Immature natural killer cell (primary cell): Measurements from ENCODE around the gene PAQR4. TPM values are rescaled to one million over a fixed set of nuclear protein-coding genes. Genes with fewer than 3 reads are reported as not detected.

Source experiments
- DNase-seq, 3 donors: peaks; one replicate each; pipeline ENCODE4 v3.0.0; 2022; ENCODE audit warnings: mixed read lengths in 1 of 3
- H3K27ac Mint-ChIP-seq, 6 donors: one replicate each; pipeline ENCODE4 v1.8.0; 2020; ENCODE audit warnings: mixed read lengths in 6 of 6, mild to moderate bottlenecking in 5 of 6, inconsistent platforms in 4 of 6, moderate library complexity in 3 of 6
- H3K27me3 Mint-ChIP-seq, 3 donors: one replicate each; pipeline ENCODE4 v1.8.0; 2020 to 2021; ENCODE audit warnings: low read depth in 3 of 3, mild to moderate bottlenecking in 3 of 3, mixed read lengths in 3 of 3, moderate library complexity in 3 of 3, inconsistent platforms in 1 of 3
- H3K36me3 Mint-ChIP-seq, 3 donors: one replicate each; pipeline ENCODE4 v1.8.0; 2020; ENCODE audit warnings: mixed read lengths in 3 of 3, inconsistent platforms in 2 of 3, mild to moderate bottlenecking in 2 of 3
- H3K4me1 Mint-ChIP-seq, 2 donors: one replicate each; pipeline ENCODE4 v1.8.0; 2020; ENCODE audit warnings: inconsistent platforms in 2 of 2, mild to moderate bottlenecking in 2 of 2, mixed read lengths in 2 of 2, moderate library complexity in 1 of 2
- H3K4me3 Mint-ChIP-seq, 5 donors: one replicate each; pipeline ENCODE4 v1.8.0; 2020; ENCODE audit warnings: mild to moderate bottlenecking in 5 of 5, mixed read lengths in 5 of 5, inconsistent platforms in 3 of 5, moderate library complexity in 3 of 5
- H3K9me3 Mint-ChIP-seq, 6 donors: one replicate each; pipeline ENCODE4 v1.8.0; 2020; ENCODE audit warnings: mild to moderate bottlenecking in 6 of 6, mixed read lengths in 6 of 6, inconsistent platforms in 4 of 6, moderate library complexity in 3 of 6
- polyA plus RNA-seq, 3 donors: library from polyadenylated mRNA; unstranded; fragments of 300-500 nt; fragmentation: Illumina TruSeq; gene quantifications; one replicate each; pipeline ENCODE4 v1.2.3, GENCODE V29; 2021

The PAQR4 gene
- polyA plus RNA-seq, 3 donors from 2014 or later: 2.7 to 3.5 (median 2.7) TPM

- peak; percentile 31 to 43 (median 42) for DNase-seq
- Mint-ChIP-seq H3K9me3 (no peaks in the 10 kb centered on the region), H3K27ac (no peak overlapping the region), H3K36me3 (no peaks in the 10 kb centered on the region), H3K4me3 (peak overlapping the region in 4 of 5 donors; percentile 47 to 59 (median 53)), H3K27me3 (peaks cover 14 to 30% (median 16%) of the 10 kb centered on the region in 3 donors), H3K4me1 (peaks cover 17 to 19% of the 10 kb centered on the region in 2 donors)
Measured at GRCh38 chr16:2964475-2965336, 4.4 kb upstream of the PAQR4 start.

GRCh38 chr16:2966043-2966807 lies 2.9 kb upstream of the PAQR4 start:
- peaks cover 12 to 21% (median 14%) of the 10 kb centered on the region in 3 donors for H3K27me3 Mint-ChIP-seq
- no peak overlapping the region for H3K27ac Mint-ChIP-seq
- DNase-seq: no peak
- no peaks in the 10 kb centered on the region for H3K9me3 Mint-ChIP-seq
- peaks cover 17 to 26% of the 10 kb centered on the region in 2 donors for H3K4me1 Mint-ChIP-seq
- no peaks in the 10 kb centered on the region for H3K36me3 Mint-ChIP-seq
- H3K4me3 Mint-ChIP-seq: peak overlapping the region in 3 of 5 donors; percentile 44 to 54 (median 49)

- no peaks in the 10 kb centered on the region for H3K36me3 Mint-ChIP-seq
- no peak for DNase-seq
- no peak overlapping the region for H3K27ac Mint-ChIP-seq
- peaks cover 17 to 26% of the 10 kb centered on the region in 2 donors for H3K4me1 Mint-ChIP-seq
- H3K4me3 Mint-ChIP-seq: peak overlapping the region in 1 of 5 donors; percentile 12
- no peaks in the 10 kb centered on the region for H3K9me3 Mint-ChIP-seq
- peaks cover 11 to 18% (median 14%) of the 10 kb centered on the region in 3 donors for H3K27me3 Mint-ChIP-seq
Measured at GRCh38 chr16:2966808-2967191, 2.3 kb upstream of the PAQR4 start.

- Mint-ChIP-seq H3K27ac (no peak overlapping the region), H3K27me3 (peaks cover 9 to 16% (median 14%) of the 10 kb centered on the region in 3 donors), H3K4me1 (peaks cover 17 to 29% of the 10 kb centered on the region in 2 donors), H3K36me3 (no peaks in the 10 kb centered on the region), H3K4me3 (peak overlapping the region in 1 of 5 donors; percentile 12), H3K9me3 (no peaks in the 10 kb centered on the region)
- DNase-seq: no peak
Measured at GRCh38 chr16:2967211-2967631, 1.9 kb upstream of the PAQR4 start.

GRCh38 chr16:2967721-2968161 lies 1.4 kb upstream of the PAQR4 start:
- no peak for DNase-seq
- peaks cover 17 to 29% of the 10 kb centered on the region in 2 donors for H3K4me1 Mint-ChIP-seq
- no peak overlapping the region for H3K27ac Mint-ChIP-seq
- H3K27me3 Mint-ChIP-seq: peaks cover 9 to 14% (median 13%) of the 10 kb centered on the region in 3 donors
- no peaks in the 10 kb centered on the region for H3K36me3 Mint-ChIP-seq
- peak overlapping the region in 3 of 5 donors; percentile 78 to 79 (median 79) for H3K4me3 Mint-ChIP-seq
- H3K9me3 Mint-ChIP-seq: no peaks in the 10 kb centered on the region

GRCh38 chr16:2968368-2968737 lies 795 bp upstream of the PAQR4 start:
- H3K27ac Mint-ChIP-seq: no peak overlapping the region
- peak overlapping the region; percentile 76 to 80 (median 79) for H3K4me3 Mint-ChIP-seq
- H3K27me3 Mint-ChIP-seq: peaks cover 9 to 14% (median 13%) of the 10 kb centered on the region in 3 donors
- no peaks in the 10 kb centered on the region for H3K9me3 Mint-ChIP-seq
- no peaks in the 10 kb centered on the region for H3K36me3 Mint-ChIP-seq
- no peak for DNase-seq
- H3K4me1 Mint-ChIP-seq: peaks cover 17 to 29% of the 10 kb centered on the region in 2 donors

GRCh38 chr16:2969545-2970521 lies 685 bp downstream of the PAQR4 start:
- H3K27ac Mint-ChIP-seq: no peak overlapping the region
- DNase-seq: peak; percentile 51 to 64 (median 53)
- no peaks in the 10 kb centered on the region for H3K36me3 Mint-ChIP-seq
- no peaks in the 10 kb centered on the region for H3K9me3 Mint-ChIP-seq
- peak overlapping the region; percentile 40 to 67 (median 51) for H3K4me3 Mint-ChIP-seq
- H3K4me1 Mint-ChIP-seq: peaks cover 17 to 26% of the 10 kb centered on the region in 2 donors
- H3K27me3 Mint-ChIP-seq: peaks cover 9 to 13% (median 12%) of the 10 kb centered on the region in 3 donors

- no peaks in the 10 kb centered on the region for H3K36me3 Mint-ChIP-seq
- H3K27me3 Mint-ChIP-seq: peaks cover 8 to 11% (median 9%) of the 10 kb centered on the region in 3 donors
- peak overlapping the region; percentile 40 to 55 (median 49) for H3K4me3 Mint-ChIP-seq
- no peaks in the 10 kb centered on the region for H3K9me3 Mint-ChIP-seq
- H3K27ac Mint-ChIP-seq: no peak overlapping the region
- no peak for DNase-seq
- peaks cover 12 to 20% of the 10 kb centered on the region in 2 donors for H3K4me1 Mint-ChIP-seq
Measured at GRCh38 chr16:2970563-2970962, 1.4 kb downstream of the PAQR4 start.

GRCh38 chr16:2971134-2971984 lies 2.2 kb downstream of the PAQR4 start:
- DNase-seq: no peak
- peak overlapping the region; percentile 40 to 55 (median 49) for H3K4me3 Mint-ChIP-seq
- H3K36me3 Mint-ChIP-seq: no peaks in the 10 kb centered on the region
- H3K9me3 Mint-ChIP-seq: no peaks in the 10 kb centered on the region
- H3K27ac Mint-ChIP-seq: no peak overlapping the region
- H3K4me1 Mint-ChIP-seq: peaks cover 9 to 18% of the 10 kb centered on the region in 2 donors
- H3K27me3 Mint-ChIP-seq: peaks cover 5 to 6% (median 6%) of the 10 kb centered on the region in 3 donors

GRCh38 chr16:2971985-2972784 lies 3.0 kb downstream of the PAQR4 start:
- H3K9me3 Mint-ChIP-seq: no peaks in the 10 kb centered on the region
- H3K27me3 Mint-ChIP-seq: peaks cover 5 to 6% (median 6%) of the 10 kb centered on the region in 3 donors
- H3K4me1 Mint-ChIP-seq: peaks cover 9 to 18% of the 10 kb centered on the region in 2 donors
- DNase-seq: no peak
- H3K27ac Mint-ChIP-seq: no peak overlapping the region
- peak overlapping the region in 2 of 5 donors; percentile 21 to 26 for H3K4me3 Mint-ChIP-seq
- no peaks in the 10 kb centered on the region for H3K36me3 Mint-ChIP-seq

- DNase-seq: no peak
- peaks cover 7 to 18% of the 10 kb centered on the region in 2 donors for H3K4me1 Mint-ChIP-seq
- peaks cover 4 to 6% (median 5%) of the 10 kb centered on the region in 3 donors for H3K27me3 Mint-ChIP-seq
- H3K36me3 Mint-ChIP-seq: no peaks in the 10 kb centered on the region
- no peak overlapping the region for H3K4me3 Mint-ChIP-seq
- H3K9me3 Mint-ChIP-seq: no peaks in the 10 kb centered on the region
- no peak overlapping the region for H3K27ac Mint-ChIP-seq
Measured at GRCh38 chr16:2973093-2973492, 3.9 kb downstream of the PAQR4 start.
